GM11168 (cell line): ENCODE data around the gene MITF.
"Not testable (repeated sequence)": the region's sequence is repeated elsewhere in the genome, so short reads cannot be mapped to it uniquely, and the experiment has no call there.

ENCODE experiments used
- in situ Hi-C: fragments of 300-500 bp; cut with MboI; formaldehyde crosslinking; loops from one replicate; pipeline ENCODE4 v1.12.0; 2022; ENCODE audit warnings: low sequenced_read_pairs; ENCODE audit not compliant: unreplicated experiment

The MITF gene

GRCh38 chr3:69785769-69786320 is 46.6 kb downstream of the MITF start:
- in situ Hi-C loops = no loop called here

- in situ Hi-C loops = no loop called here
These were observed 47.6 kb downstream of the MITF start for GRCh38 chr3:69786854-69787253.

DNA sequence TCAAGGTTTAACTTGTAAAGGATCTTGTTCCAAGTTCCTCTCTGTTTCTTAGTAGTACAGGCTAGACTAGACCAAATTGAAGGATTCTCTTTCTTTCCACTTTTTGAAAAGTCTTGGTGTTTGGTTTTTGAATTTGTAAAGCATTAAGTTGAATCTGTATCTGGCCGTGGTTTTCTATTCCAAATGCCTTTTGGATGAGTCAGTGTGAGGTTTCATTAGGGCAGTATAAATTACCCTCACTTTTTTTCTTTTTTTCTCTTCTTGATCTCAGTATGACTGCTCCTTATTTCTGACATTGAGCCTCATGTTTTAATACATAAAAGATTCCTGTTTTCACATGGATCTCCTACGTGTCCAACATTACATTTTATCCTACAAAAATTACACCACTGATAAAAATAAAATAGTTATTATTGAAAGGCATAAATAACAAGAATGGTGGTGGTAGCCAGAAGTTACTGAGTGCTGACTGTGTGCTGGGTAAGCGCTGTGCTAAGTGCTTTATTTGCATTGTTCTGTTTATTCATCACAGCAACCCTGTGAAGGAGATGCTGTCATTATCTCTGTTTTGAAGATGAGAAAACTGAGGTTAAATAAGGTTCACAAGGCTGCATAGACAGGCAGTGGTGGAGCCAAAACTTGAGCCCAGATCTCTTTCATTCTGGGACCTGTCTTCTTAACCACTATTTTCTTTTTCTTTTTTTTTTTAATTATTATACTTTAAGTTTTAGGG is 48.3 kb downstream of the MITF start:
- in situ Hi-C loops = no loop called here

DNA sequence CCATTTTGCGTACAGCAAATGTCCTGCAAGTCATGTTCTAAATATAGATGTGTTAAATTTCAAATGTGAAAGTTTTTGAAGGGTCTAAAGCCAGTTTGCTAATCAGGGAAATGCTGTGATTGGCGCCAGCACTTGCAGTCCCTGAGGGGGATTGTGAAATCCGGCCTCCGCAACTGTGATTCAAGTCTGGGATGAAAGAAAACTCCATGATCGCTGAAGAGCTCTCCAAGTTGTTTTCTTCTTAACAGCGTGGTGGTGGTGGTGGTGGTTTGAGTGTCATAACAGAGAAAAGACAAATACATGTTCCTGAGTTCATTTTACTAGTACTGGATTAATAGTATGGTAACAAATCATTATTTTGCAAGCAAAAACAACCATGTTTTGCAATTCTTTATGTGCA is 51.8 kb downstream of the MITF start:
- in situ Hi-C loops = no loop called here

GRCh38 chr3:69791919-69792399 is 52.7 kb downstream of the MITF start:
- in situ Hi-C loops = no loop called here

- in situ Hi-C loops = not testable (repeated sequence)
These were observed 56.9 kb downstream of the MITF start for GRCh38 chr3:69796126-69796525.

- in situ Hi-C loops = no loop called here
These were observed 64.5 kb downstream of the MITF start for GRCh38 chr3:69803681-69804270.

DNA sequence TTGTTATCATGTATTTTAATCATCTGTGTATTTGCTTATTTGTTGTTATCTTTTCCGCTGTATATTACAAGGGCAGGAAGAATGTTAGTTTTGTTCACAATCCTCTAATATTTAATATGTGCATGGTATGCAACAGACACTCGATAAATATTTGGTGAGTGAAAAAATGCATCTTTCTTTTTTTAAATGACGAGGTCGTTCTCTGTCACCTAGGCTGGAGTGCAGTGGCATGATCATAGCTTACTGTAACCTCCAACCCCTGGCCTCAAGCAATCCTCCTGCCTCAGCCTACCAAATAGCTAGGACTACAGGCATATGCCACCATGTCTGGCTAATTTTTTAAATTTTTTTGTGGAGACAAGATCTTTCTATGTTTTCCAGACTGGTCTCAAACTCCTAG is 66.2 kb downstream of the MITF start:
- in situ Hi-C loops = no loop called here

DNA sequence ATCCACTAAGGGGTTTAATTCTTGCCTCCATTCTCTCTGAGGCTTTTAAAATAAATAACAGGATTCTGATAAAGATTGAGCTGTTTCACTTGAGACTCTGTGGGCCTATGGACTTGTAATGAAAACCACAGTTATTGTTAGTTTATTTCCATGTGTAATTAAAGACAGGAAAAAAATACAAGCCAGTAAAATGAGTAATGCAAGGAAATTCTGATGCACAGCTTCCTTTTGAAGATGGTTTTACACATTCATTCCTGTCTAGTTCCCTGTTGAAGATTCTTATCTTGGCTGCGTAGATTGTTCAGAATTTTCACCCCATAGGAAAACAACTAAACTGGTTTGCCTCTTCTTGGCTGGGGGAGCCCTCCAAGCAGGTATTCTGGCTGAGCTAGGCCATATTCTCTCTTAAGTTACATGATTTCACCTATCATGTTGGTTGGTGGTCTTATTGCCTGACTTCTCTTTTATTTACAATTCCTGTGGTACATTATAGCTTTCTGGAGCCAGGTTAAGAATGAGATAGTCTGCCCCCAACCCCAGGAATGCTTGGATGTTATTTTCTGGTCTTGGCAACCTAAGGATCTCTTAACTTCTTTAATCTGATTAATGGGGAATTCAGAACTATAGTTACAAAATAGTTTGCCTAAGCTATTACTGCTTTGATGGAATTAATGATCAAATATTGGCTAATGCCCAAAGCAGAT is 67.6 kb downstream of the MITF start:
- in situ Hi-C loops = no loop called here

GRCh38 chr3:69807674-69808073 is 68.4 kb downstream of the MITF start:
- in situ Hi-C loops = no loop called here

GRCh38 chr3:69809076-69809835 is 70.0 kb downstream of the MITF start:
- in situ Hi-C loops = no loop called here

DNA sequence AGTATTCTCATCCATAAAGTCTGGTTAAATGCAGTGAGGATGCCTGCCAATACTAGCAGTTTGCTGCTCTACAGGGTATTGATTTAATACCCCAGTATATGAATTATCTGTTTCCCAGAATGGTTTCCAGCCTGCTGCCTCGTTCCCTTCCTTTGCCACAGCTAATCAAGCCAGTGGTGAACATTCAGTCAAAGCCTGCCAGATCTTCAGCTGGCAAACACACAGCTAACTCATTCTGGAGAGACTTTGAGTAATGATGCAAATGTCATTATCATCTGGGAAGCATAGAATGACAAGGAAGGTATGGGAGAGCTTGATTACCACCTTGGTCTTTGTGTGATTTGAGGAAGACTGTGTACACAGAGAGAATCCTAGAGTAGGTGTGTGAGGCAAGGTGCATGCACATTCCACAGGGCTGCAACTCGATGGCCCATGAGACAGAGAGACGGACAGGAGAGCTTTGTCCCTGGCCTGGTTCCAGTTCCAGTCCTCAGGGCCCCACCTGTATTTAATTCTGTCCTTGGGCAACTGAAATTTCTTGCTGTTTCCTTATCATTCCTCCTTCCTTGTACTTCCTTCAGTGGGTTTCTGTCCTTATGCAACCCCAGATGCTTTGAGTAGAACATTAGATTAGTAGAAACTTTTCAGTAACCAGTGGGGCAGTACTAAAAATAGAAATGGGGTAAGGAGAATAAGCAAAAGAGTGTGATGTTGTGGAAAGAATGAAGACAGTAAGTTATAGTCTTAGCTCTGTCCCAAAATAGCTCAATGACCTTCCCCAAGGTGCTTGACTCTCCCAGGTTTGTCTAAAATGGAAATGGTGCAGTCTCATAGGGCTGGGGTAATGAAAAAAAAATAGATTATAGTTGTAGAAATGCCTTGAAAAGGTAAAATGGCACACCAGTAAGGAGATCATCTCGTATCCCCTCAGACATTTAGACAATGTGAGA is 72.5 kb downstream of the MITF start:
- in situ Hi-C loops = no loop called here

GRCh38 chr3:69815970-69816369 is 76.7 kb downstream of the MITF start:
- in situ Hi-C loops = no loop called here

- in situ Hi-C loops = no loop called here
These were observed 78.7 kb downstream of the MITF start for GRCh38 chr3:69817988-69818387.

- in situ Hi-C loops = no loop called here
These were observed 80.0 kb downstream of the MITF start for GRCh38 chr3:69819282-69819681.

DNA sequence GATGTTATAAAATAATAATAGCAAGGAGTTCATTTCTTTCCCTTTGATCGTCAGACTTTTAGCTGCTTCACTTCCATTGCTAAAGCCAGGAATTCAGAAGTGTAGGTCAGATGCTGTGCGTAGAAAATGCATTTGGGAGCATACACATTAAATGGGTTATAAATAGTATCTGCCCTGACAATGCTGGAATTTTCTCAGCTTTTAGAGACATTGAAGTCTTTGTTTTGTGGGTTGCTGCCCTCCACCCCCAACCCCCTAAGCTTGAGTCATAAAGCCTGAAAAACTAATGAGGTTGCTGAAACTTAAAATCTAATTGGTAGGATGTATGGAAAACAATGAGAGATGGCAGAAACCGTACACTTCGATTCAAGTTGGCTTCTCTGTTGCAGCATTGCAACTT is 81.9 kb downstream of the MITF start:
- in situ Hi-C loops = no loop called here

GRCh38 chr3:69823743-69824142 is 84.5 kb downstream of the MITF start:
- in situ Hi-C loops = no loop called here

DNA sequence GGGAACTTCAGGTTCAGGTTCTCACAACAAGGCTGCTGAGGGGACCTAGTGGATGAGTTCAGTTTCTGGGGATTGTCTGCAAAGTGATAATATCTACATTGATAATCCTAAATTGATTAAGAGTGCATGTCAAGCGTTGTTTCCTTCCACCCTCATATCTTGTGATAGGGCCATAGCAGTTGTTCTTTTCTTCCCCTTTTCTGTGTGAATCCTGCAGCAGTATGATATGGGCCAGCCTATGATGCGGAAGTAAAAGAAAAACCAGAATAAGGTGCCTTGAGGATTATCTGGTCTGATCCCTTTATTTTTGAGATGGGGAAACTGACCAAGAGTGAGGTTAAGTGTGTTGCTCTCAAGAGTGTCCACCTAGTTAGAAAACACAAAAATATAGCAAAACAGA is 86.2 kb downstream of the MITF start:
- in situ Hi-C loops = no loop called here

DNA sequence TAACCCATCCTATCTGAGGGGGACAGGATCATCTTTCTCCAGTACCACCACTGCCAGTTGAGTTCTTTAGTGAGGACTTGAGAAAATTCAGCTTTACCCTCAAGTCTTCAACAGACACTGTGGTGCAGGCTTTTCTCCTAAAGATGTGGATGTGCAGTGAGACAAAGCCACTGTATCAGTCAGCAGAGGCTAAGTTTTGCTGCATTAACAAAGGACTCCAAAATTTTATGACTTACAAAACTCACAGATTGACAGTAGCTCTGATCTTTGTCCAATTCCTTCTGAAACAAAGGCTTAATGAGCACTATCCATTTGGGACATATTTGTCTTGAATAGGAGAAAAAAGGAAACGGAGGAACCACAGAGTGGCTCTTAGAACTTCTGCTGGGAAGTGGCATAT is 87.9 kb downstream of the MITF start:
- in situ Hi-C loops = no loop called here
